HG02970 (cell line): ENCODE measurements around the gene RPF1.
"Not testable (repeated sequence)": the region's sequence is repeated elsewhere in the genome, so short reads cannot be mapped to it uniquely, and the experiment has no call there.

ENCODE experiments used
- ATAC-seq: cut with Tn5 transposase; IDR thresholded peaks from one replicate; pipeline ENCODE4 v1.9.1; 2021; ENCODE audit warnings: mild to moderate bottlenecking, moderate library complexity, moderate number of reproducible peaks; ENCODE audit not compliant: unreplicated experiment, low FRiP score

Gene RPF1

DNA sequence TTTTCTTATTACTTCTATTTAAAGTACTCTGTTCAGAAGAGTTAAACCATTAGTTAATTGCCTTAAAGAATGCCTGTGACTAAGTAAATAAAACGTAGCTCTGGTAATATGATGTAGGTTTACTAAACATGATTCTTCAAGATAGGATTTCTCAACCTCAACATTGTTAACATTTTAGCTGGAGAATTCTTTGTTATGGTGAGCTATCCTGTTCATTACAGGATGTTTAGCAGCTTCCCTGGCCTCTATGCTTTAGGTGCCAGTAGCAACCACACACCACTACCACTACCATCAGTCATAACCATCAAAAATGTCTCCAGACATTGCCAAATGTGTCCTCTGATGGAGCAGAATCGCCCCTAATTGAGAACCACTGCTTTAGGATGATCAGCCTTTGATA, 10.7 kb downstream of the RPF1 start:
- ATAC-seq = no peak

DNA sequence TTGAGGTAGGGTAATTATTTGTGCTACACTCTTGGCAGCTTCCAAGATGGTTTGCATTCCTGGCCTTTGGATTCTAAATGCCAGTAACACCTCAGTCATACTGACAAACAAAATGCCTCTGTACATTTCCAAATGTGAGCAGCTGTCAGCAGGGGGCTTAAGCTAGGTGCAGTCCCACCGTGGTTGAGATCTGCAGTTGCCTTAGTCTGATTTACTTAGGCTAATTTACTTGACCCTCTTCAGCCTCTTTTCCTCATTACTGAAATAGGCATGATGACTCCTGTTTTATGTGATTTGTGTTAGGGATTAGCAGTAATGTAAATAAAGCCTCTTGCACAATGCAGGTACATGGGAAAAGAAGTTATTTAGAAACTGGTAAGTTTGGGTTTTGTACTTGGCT, 13.7 kb downstream of the RPF1 start:
- ATAC-seq = no peak

DNA sequence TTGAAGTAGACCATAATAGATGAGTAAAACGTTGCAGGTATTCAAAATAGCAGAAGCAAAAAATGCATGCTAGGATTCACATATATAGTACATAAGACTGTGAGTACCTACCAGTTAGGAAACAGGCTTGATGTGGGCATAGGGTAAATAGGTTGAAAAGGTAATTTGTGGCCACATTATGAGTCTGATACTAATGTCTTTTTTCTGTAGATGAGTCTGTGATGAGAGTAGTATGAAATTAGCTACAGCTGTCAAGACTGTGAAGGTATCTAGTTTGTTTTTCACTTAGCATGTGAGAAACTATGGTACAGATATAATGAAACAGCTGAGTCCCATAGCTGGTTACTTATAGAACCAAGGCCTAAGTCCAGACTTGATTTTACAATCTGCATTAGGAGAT, 14.7 kb downstream of the RPF1 start:
- no peak for ATAC-seq

DNA sequence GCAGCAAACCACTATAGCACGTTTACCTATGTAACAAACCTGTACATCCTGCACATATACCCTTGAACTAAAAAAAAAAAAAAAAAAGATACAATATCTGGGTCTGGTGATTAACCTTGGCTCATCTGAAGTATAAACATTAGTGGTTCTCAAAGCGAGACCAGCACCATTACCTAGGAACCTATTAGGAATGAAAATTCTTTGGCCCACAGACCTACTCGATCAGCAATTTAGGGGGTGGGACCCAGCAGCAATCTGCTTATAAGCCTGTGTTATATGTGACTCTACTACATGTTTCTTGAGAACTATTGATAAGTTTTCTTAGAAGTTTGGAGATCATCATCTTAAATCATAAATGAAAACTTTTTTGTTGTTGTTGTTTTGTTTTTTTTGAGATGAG, 17.4 kb downstream of the RPF1 start:
- ATAC-seq = no peak

DNA sequence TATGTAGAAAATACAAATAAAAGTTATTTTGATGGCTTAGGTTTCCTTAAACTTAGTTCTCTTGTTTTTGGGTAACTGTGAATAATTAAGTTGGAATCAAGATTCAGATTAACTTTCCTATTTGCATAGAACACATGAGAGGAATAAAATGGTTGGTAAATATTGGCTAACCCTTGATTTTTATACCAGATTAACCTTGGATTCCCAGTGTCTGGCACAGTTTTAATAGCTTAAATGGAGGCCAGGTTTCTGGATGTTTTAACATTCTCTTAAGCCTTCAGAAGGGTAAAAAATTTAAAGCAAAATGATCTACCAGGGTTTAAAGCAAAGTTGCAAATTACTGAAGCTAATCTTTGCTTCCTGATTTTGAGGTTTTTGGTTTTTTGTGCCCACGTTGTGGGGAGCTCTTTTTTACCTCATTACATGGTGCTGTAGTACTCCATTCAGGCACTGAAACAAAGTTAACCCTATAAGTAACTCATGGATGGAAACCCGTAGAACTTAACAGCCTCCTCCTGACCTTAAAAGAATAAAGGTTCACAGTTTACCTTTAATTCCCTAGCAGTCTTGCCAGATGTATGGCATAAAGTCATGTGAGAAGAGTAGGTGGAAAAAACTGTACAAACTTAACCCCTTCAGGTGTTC, 18.7 kb downstream of the RPF1 start:
- ATAC-seq = no peak

DNA sequence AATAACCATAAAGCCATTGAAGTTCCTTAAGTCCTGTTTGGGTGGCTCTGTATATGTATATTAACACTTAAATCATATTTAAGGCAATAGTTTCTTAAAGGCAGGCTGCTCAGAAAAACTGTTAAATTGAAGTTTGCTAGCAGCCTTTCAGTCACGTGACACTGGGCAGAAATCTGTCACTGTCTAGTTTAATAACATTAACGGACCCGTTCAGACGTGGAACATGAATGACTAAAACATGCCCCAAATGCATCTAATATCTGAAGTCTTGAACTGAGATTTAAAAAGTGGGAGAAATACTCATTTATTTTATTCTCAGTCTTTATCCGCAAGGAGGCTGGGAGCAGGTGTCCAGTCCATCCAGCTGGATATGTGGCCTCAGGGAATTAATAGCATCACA, 23.9 kb downstream of the RPF1 start:
- no peak for ATAC-seq

DNA sequence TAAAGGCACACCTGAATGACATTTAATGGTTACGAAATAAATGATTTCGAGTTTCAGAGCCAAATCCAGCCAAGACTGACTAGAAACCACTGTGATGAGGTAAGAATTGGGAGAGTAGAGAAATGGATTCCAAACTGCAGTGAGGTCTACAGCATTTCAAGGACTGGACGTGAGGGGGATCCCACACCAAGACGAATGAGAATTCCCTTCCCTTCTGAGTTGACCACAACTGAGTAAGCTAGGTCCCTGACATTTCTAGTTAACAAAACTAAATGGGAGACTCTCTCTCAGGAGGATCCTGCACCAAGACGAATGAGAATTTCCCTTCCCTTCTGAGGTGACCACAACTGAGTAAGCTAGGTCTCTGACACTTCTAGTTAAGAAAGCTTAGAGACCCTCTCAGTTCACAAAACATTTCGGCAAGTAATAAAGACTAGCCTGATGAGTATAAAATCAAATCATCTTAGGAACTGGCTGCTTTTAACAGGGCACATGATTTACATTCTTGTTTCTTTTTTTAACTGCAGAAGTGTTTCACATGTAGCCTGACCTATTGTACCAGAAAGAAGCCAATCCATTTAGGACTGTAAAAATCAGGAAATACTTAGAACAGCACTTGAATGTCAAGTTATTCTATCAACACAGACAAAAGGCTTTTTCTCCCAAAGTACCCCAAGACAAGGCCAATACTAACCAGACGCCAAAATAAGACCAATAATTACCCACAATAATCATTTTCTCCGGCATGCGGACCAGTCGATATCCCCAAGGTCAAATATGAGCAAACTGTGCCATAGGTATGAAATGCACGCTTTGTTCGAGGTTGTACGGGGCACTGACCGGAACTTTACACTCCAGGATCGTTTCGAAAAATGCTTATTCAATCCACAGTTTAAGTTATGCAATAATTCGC, 25.8 kb downstream of the RPF1 start:
- no peak for ATAC-seq

DNA sequence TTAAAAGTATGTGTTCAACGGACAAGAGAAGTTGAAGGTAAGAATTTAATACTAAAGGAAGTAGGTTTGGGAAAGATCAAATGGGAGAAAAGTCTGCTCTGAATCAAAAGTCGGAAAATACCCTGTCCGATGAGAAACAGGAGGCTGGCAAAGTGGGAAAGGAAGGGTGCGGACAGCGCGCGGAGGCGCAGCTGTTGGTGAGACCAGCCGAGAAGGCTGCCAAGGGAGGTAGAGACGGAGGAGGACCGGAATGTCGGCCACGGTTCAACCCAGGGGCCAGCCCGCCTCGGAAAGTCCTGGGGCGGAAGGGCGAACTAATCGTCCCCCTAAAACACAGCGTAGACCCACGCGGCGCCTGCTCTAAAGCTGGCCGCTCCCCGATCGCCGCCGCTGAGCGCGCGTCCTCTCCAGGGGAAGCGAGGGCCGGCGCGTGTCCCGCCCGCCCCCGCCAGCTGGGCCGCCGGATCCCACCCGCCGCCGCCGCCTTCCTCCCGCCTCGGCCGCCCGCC, 26.5 kb downstream of the RPF1 start:
- ATAC-seq = peak; percentile 33

DNA sequence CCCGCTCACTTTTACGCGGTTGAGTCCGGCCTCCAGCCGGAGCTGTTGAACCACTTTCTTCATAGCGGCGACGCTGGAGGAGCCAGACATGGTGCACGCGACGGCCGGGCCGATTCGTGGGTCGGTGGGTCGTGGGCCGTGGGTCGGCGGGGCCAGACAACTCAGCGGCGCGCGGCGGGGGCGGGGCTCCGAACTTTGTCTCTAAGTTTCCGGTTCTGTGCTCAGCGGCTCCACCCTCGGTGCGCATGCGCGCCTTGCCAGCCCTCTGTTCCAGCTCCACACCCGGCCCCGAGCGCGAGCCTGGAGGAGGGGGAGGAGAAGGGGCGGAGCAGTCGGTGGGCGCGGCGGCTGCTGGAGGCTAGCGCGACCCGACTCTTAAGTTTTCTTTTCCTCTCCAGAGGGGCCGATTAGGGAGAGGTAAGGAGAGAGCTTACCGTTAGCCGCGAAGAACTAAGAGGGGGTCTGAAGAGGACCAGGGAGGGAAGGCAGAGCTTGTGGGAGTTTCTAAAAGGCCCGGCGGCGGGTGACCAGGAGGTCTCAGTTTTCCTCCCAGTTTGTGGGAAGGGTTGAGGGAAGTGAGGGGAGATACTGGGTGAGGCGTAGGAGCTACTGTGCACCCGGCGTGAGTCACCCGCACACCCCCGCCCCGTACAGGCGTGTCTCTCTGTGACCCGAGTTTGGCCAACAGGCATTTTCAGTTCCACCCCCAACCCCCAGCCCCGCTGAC, 27.1 kb downstream of the RPF1 start, which contains the start of the genes GNG5 and SPATA1:
TSS of gene GNG5 (minus strand) at position 580 of the 727 bp plus-strand sequence. CDS start at position 90, 490 bp downstream.
TSS of gene SPATA1 (plus strand) at position 385 of the 727 bp plus-strand sequence. CDS start 9,974 bp downstream, outside the sequence.
- ATAC-seq = peak; percentile 88

DNA sequence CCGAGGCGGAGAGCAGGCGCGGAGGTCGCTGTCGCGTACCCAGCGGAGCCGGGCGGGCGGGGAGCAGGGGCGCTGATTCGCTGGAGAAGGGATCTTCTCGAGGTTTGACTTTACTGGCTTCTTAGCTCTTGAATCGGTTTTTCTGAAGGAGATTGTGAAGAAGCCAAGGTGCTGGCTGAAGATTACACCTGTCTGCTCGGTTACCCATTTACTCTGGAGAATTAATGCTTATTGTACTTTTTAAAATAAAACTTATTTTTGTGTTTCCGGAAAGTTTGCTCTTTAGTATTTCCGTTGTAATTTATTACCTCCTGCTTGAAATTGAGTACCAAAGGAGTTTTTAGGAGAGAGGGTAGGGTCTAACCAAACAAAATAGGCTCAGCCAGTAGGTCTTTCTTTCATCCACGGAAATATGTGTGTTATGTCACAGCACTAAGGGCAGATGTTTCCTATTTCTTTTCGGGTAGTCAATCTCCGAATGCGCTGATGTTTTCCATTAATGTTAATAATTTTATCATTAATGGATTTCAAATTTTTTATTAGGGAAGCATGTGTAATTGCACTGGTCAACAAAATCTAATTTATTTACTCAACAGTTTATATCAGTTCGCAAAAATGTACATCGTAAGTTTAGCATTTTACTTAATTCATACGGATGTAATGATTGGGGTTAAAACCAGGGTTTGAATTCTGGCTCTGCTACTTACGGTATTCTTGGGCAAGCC, 27.8 kb downstream of the RPF1 start:
- ATAC-seq = no peak

DNA sequence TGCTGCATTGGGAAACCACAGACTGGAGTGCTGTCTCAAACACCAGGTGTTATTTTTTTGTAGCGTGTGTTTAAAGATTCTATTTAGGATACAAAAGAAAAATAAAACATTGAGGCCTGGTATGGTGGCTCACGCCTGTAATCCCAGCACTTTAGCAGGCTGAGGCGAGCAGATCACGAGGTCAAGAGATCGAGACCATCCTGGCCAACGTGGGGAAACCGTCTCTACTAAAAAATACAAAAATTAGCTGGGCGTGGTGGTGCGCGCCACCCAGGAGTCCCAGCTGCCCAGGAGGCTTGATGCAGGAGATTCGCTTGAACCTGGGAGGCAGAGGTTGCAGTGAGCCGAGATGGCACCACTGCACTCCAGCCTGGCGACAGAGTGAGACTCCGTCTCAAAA, 28.8 kb downstream of the RPF1 start:
- ATAC-seq = not testable (repeated sequence)

DNA sequence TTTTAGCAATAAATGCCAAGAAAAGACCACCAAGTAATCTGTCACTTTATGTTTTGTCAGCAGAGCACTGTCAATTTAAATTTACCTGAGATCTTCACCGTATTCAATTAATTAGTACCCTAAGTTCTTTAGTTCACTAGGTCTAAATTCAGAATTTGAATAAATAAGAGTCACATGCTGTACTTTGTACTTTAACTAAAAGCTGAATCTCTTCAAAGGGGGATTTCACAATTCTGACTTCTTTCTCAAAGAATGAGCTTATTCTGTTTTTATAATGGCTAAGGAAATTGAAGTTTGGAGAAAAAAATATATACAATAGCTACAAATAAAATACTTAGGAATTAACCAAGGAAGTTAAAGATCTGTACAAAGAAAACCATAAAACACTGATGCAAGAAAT, 29.4 kb downstream of the RPF1 start:
- ATAC-seq = no peak

DNA sequence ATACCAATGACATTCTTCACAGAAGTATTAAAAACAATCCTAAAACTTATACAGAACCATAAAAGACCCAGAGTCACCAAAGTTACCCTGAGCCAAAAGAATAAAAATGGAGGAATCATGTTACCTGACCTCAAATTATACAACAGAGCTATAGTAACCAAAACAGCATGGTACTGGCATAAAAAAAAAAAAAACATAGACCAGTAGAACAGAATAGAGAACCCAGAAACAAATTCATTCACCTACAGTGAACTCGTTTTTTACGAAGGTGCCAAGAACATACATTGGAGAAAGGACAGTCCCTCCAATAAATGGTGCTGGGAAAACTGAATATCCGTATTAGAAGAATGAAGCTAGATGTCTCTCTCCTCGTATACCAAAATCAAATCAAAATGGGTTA, 30.0 kb downstream of the RPF1 start:
- ATAC-seq = no peak

DNA sequence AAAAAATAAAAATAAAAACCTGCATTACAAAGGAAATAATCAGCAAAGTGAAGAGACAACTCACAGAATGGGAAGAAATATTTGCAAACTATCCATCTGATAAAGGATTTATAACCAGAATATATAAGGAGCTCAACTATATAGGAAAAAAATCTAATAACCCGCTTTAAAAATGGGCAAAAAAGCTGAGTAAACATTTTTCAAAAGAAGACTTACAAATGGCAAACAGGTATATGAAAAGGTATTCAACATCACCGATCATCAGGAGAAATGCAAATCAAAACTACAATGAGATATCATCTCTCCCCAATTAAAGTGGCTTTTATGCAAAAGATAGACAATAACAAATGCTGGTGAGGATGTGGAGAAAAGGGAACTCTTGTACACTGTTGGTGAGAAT, 31.1 kb downstream of the RPF1 start:
- no peak for ATAC-seq

DNA sequence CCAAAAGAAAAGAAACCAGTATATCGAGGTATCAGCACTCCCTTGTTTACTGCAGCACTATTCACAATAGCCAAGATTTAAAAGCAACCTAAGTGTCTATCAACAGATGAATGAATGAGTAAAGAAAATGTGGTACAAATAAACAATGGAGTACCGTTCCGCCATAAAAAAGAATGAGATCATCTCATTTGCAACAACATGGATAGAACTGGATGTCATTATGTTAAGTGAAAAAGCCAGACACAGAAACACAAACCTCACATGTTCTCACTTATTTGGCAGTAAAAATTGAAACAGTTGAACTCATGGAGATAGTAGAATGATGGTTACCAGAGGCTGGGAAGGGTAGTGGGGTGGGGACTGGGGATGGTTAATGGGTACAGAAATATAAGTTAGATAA, 31.6 kb downstream of the RPF1 start:
- ATAC-seq = no peak

DNA sequence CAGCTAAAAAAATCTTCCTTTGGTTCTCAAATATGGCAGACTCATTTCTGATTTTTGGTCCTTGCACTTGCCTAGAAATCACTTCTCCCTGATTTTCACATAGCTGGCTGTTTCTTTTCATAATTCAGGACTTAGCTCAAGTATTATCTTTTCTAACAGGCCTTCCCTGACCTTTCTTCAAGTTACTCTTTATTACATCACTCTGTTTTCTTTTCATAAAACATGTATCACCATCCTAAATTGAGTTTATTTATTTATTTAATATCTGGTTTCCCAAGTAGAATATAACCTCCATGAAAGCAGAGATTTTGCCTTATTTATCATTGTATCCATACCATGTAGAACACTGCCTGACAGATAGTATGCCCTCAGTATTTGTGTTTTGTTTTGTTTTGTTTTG, 45.5 kb downstream of the RPF1 start:
- ATAC-seq = no peak

DNA sequence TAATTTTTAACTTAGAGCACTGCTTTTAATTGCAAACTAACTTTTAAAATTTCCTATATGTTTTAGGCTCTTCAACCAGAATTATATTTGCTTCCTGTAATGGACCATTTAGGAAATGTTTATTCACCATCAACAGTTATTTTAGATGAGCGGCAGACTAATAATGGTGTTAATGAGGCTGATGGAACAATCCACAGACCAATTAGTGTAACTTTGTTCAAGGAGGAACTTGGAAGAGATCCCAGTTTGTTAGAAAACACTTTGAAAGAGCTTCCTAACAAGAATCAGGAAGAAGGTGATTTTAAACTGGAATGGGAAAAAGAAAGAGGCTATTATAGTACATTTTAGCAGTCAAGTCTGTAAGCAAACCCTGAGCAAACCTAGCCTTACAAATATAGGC, 46.7 kb downstream of the RPF1 start:
- ATAC-seq = no peak

DNA sequence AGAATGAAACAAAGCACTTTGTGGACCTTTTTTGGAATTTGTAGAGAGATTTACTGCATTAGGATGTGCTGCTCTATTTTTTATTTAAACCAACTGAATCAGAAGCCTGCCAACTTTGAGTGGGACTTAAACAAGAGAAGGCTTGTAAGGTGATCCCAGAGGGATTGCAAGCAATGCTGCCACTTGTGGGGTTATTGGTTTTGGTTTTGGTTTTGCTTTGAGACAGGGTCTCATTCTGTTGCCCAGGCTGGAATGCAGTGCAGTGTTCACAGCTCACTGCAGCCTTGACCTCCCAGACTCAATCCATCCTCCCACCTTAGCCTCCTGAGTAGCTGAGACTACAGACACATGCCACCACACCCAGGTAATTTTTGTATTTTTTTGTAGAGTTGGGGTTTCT, 59.5 kb downstream of the RPF1 start:
- no peak for ATAC-seq

DNA sequence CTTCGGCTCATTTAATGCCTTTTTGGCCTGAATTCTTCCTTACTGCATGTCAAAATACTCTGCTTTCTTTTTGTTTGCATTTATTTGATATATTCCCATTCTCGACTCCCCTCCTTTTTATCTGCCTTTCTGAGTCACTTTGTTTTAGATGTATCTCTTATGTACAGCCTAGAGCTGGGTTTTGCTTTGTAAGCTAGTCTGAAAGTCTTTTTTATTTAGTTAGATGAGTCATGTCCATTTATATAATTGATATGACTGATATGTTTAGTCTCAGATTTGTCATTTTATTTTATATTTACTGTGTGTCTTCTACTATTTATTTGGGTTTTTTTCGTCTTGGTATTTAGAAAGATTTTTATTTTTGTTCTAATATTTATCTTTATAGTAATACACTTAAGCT, 60.9 kb downstream of the RPF1 start:
- ATAC-seq = no peak

DNA sequence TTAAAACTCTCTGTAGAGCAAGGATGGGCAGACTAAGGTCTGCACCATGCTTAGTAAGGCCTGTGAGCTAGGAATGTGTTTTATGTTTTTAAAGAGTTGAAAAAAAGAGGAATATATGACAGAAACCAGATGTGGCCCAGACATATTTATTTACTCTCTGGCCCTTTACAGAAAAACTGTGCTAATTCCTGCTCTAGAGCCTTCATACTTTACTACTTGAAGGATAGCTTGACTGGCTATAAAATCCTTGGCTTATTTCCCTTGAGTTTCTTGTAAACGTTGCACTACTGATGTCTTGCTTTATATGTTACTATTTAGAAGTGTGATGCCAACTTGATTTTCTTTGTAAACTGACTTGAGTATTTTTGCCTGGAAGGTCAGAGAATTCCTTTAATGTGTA, 61.7 kb downstream of the RPF1 start:
- ATAC-seq = no peak
